Lower lobe of right lung (tissue), 2 donors: Measurements from ENCODE around the gene TAS2R1. TPM values are rescaled to one million over a fixed set of nuclear protein-coding genes. Genes with fewer than 3 reads are reported as not detected.

Experiments used
- ATAC-seq, 2 donors: fragments of 200-7000 bp; cut with Tn5 transposase; one replicate each; pipeline ENCODE4 v1.9.1; 2020 to 2022; ENCODE audit warnings: mild to moderate bottlenecking in 2 of 2, moderate library complexity in 2 of 2
- DNase-seq: peaks from one replicate; pipeline ENCODE4 v3.0.0-alpha.2; 2020
- H3K27ac ChIP-seq: fragments of 200-600 bp; one replicate; pipeline ENCODE4 v1.8.0; 2022
- H3K27me3 ChIP-seq: fragments of 200-600 bp; one replicate; pipeline ENCODE4 v1.8.0; 2022; ENCODE audit warnings: low read depth
- H3K36me3 ChIP-seq: fragments of 200-600 bp; one replicate; pipeline ENCODE4 v1.8.0; 2022; ENCODE audit warnings: mild to moderate bottlenecking
- H3K4me1 ChIP-seq: fragments of 200-600 bp; one replicate; pipeline ENCODE4 v1.8.0; 2022
- H3K4me3 ChIP-seq: fragments of 200-600 bp; one replicate; pipeline ENCODE4 v1.8.0; 2022; ENCODE audit warnings: mild to moderate bottlenecking
- H3K9me3 ChIP-seq: fragments of 200-600 bp; one replicate; pipeline ENCODE4 v1.8.0; 2022
- CTCF ChIP-seq: fragments of 200-600 bp; IDR thresholded peaks from one replicate; pipeline ENCODE4 v1.8.0; 2022; ENCODE audit warnings: antibody characterized with exemption, mild to moderate bottlenecking
- intact Hi-C: fragments of 100-400 bp; cut with DNase I; formaldehyde crosslinking; loops from one replicate; pipeline ENCODE4 v1.11.0; 2022
- total RNA-seq: library from RNA; stranded (reverse); fragmentation: NEBNext Ultra II Directional; extraction: Animal tissue kit (Norgen Biotek cat#: 25700); gene quantifications from one replicate; pipeline ENCODE4 v1.2.1, GENCODE V29; 2021
- donor health status: DM: no; HTN: yes; CAD: no; lungs with severe emphysema.

The TAS2R1 gene
- total RNA-seq, 1 donor from 2014 or later, result not detected

GRCh38 chr5:9652295-9652694 is 22.1 kb upstream of the TAS2R1 start:
- no peaks in the 10 kb centered on the region for H3K9me3 ChIP-seq

GRCh38 chr5:9646843-9647242 is 16.7 kb upstream of the TAS2R1 start:
- no peaks in the 10 kb centered on the region for H3K27me3 ChIP-seq
- no peaks in the 10 kb centered on the region for H3K36me3 ChIP-seq
- no peaks in the 10 kb centered on the region for H3K4me1 ChIP-seq
- no peak for TF ChIP-seq CTCF
- H3K4me3 ChIP-seq, result no peak overlapping the region
- H3K27ac ChIP-seq, result no peak overlapping the region
- DNase-seq (no peak), ATAC-seq (no peak)
- H3K9me3 ChIP-seq, result no peaks in the 10 kb centered on the region
- intact Hi-C loops, result no loop called here

More at GRCh38 chr5:9652295-9652694, 22.1 kb upstream of the TAS2R1 start:
- H3K4me3 ChIP-seq, result no peak overlapping the region
- no peak for TF ChIP-seq CTCF
- ATAC-seq (no peak), DNase-seq (no peak)
- no peaks in the 10 kb centered on the region for H3K36me3 ChIP-seq
- H3K4me1 ChIP-seq, result no peaks in the 10 kb centered on the region
- no peak overlapping the region for H3K27ac ChIP-seq
- intact Hi-C loops, result no loop called here
- H3K27me3 ChIP-seq, result no peaks in the 10 kb centered on the region

GRCh38 chr5:9644630-9645029 is 14.5 kb upstream of the TAS2R1 start:
- ATAC-seq, result no peak
- no peaks in the 10 kb centered on the region for H3K4me1 ChIP-seq
- H3K27me3 ChIP-seq, result no peaks in the 10 kb centered on the region
- no peak overlapping the region for H3K4me3 ChIP-seq
- DNase-seq, result no peak
- intact Hi-C loops, result no loop called here
- no peaks in the 10 kb centered on the region for H3K9me3 ChIP-seq
- no peaks in the 10 kb centered on the region for H3K36me3 ChIP-seq
- H3K27ac ChIP-seq, result no peak overlapping the region
- TF ChIP-seq CTCF, result no peak

GRCh38 chr5:9642621-9643020 is 12.5 kb upstream of the TAS2R1 start:
- Histone ChIP-seq H3K4me3 (no peak overlapping the region), H3K36me3 (no peaks in the 10 kb centered on the region), H3K9me3 (no peaks in the 10 kb centered on the region), H3K4me1 (no peaks in the 10 kb centered on the region), H3K27me3 (no peaks in the 10 kb centered on the region), H3K27ac (no peak overlapping the region)
- DNase-seq (no peak), ATAC-seq (no peak)
- intact Hi-C loops, result no loop called here
- TF ChIP-seq CTCF, result no peak

GRCh38 chr5:9641806-9642355 is 11.7 kb upstream of the TAS2R1 start:
- Histone ChIP-seq H3K4me1 (no peaks in the 10 kb centered on the region), H3K4me3 (no peak overlapping the region), H3K9me3 (peaks cover 6% of the 10 kb centered on the region), H3K27ac (no peak overlapping the region), H3K27me3 (no peaks in the 10 kb centered on the region), H3K36me3 (no peaks in the 10 kb centered on the region)
- no peak for TF ChIP-seq CTCF
- intact Hi-C loops, result no loop called here
- ATAC-seq (no peak), DNase-seq (no peak)

- DNase-seq (no peak), ATAC-seq (no peak)
- intact Hi-C loops, result no loop called here
- Histone ChIP-seq H3K4me3 (no peak overlapping the region), H3K27ac (no peak overlapping the region), H3K36me3 (no peaks in the 10 kb centered on the region), H3K9me3 (peaks cover 17% of the 10 kb centered on the region), H3K4me1 (no peaks in the 10 kb centered on the region), H3K27me3 (no peaks in the 10 kb centered on the region)
- TF ChIP-seq CTCF, result no peak
Observed at GRCh38 chr5:9632495-9632894, 2.3 kb upstream of the TAS2R1 start.
